ENCODE data around the gene AFF4.

Gene AFF4

GRCh38 chr5:132834057-132834456 lies 129.4 kb downstream of the AFF4 start:
- DNase-seq (ENCODE audit: low read depth, low spot score), result no peak

GRCh38 chr5:132832612-132833011 lies 130.8 kb downstream of the AFF4 start:
- DNase-seq (ENCODE audit: low read depth, low spot score), result no peak
- H3K4me3 ChIP-seq (ENCODE audit: low read length), result no peak overlapping the region

More at GRCh38 chr5:132834057-132834456, 129.4 kb downstream of the AFF4 start:
- H3K4me3 ChIP-seq (ENCODE audit: low read length), result no peak overlapping the region

GRCh38 chr5:132831095-132831860 lies 132.2 kb downstream of the AFF4 start:
- H3K4me3 ChIP-seq (ENCODE audit: low read length), result no peak overlapping the region
- DNase-seq (ENCODE audit: low read depth, low spot score), result no peak

GRCh38 chr5:132830436-132831094 lies 132.9 kb downstream of the AFF4 start, which contains the start of gene SHROOM1:
TSS of gene SHROOM1 (minus strand) at chr5:132830647. CDS start at chr5:132826140, 4,507 bp downstream.
- no peak for DNase-seq (ENCODE audit: low read depth, low spot score)
- H3K4me3 ChIP-seq (ENCODE audit: low read length), result peak within 1 kb of the TSS; percentile 53

- peak; percentile 32 for DNase-seq (ENCODE audit: low read depth, low spot score)
- peak overlapping the region; percentile 53 for H3K4me3 ChIP-seq (ENCODE audit: low read length)
Measured at GRCh38 chr5:132829742-132830435, 133.5 kb downstream of the AFF4 start.

GRCh38 chr5:132828846-132829494 lies 134.5 kb downstream of the AFF4 start:
- no peak for DNase-seq (ENCODE audit: low read depth, low spot score)
- H3K4me3 ChIP-seq (ENCODE audit: low read length), result no peak overlapping the region

- H3K4me3 ChIP-seq (ENCODE audit: low read length), result no peak overlapping the region
- no peak for DNase-seq (ENCODE audit: low read depth, low spot score)
Measured at GRCh38 chr5:132827943-132828673, 135.3 kb downstream of the AFF4 start.

GRCh38 chr5:132826424-132827082 lies 136.9 kb downstream of the AFF4 start:
- no peak for DNase-seq (ENCODE audit: low read depth, low spot score)
- H3K4me3 ChIP-seq (ENCODE audit: low read length), result no peak overlapping the region

GRCh38 chr5:132825834-132826391 lies 137.5 kb downstream of the AFF4 start:
- no peak overlapping the region for H3K4me3 ChIP-seq (ENCODE audit: low read length)

More at GRCh38 chr5:132825834-132826391, 137.5 kb downstream of the AFF4 start:
- no peak for DNase-seq (ENCODE audit: low read depth, low spot score)

Data from Jurkat, Clone E6-1 (cell line).